ENCODE measurements around the gene MYPN.

The MYPN gene

GRCh38 chr10:68233046-68233445 is 123.8 kb downstream of the MYPN start:
- no peak for TF ChIP-seq CTCF (conservative IDR thresholded peaks at IDR 0.05; ENCODE audit: control insufficient read depth, insufficient read depth, low read depth, low read length)
- no peak overlapping the region for H3K4me3 ChIP-seq (ENCODE audit: control insufficient read depth, low read depth, low read length)
- DNase-seq (ENCODE audit: low read depth): no peak

GRCh38 chr10:68235111-68235510 is 125.8 kb downstream of the MYPN start:
- no peak for DNase-seq (ENCODE audit: low read depth)
- no peak overlapping the region for H3K4me3 ChIP-seq (ENCODE audit: control insufficient read depth, low read depth, low read length)
- no peak for TF ChIP-seq CTCF (conservative IDR thresholded peaks at IDR 0.05; ENCODE audit: control insufficient read depth, insufficient read depth, low read depth, low read length)

DNA sequence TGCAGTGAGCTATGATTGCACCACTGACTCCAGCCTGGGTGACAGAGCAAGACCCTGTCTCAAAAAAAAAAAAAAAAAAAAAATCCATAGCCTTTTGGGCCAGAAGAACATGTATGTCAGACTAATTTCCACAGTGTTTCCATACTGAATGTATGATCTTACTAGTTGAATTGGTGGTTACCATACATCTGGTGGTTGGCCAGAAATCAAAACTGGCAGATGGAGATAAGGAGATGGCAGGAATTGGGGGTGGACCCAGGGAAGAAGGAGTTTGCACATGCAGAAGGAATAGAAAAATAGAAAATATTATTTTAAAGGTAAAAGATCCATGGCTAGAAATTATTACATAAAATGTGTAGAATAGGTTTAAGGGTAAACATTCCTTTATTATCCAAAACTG is 126.3 kb downstream of the MYPN start:
- H3K4me3 ChIP-seq (ENCODE audit: control insufficient read depth, low read depth, low read length): no peak overlapping the region

DNA sequence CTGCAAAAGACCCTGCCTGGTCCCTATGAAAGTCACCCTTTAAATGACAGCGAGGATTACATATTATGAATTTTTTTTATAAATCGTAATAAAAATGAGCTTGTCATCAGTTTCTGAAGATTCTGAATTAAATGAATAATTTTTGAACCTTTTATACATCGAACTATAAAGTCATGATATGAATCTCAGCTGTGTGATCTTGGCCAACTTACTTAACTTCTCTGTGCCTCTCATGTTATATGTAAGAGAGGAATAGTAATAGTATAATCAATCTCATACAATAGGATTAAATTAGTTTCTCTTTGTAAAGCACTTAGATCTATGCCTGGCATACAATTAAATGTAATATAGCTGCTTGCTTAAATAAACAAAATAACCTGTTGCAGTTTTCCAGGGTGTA is 127.9 kb downstream of the MYPN start:
- no peak for TF ChIP-seq CTCF (conservative IDR thresholded peaks at IDR 0.05; ENCODE audit: control insufficient read depth, insufficient read depth, low read depth, low read length)
- no peak overlapping the region for H3K4me3 ChIP-seq (ENCODE audit: control insufficient read depth, low read depth, low read length)
- DNase-seq (ENCODE audit: low read depth): no peak

More for the DNA sequence above, 126.3 kb downstream of the MYPN start:
- TF ChIP-seq CTCF (conservative IDR thresholded peaks at IDR 0.05; ENCODE audit: control insufficient read depth, insufficient read depth, low read depth, low read length): no peak
- DNase-seq (ENCODE audit: low read depth): no peak

DNA sequence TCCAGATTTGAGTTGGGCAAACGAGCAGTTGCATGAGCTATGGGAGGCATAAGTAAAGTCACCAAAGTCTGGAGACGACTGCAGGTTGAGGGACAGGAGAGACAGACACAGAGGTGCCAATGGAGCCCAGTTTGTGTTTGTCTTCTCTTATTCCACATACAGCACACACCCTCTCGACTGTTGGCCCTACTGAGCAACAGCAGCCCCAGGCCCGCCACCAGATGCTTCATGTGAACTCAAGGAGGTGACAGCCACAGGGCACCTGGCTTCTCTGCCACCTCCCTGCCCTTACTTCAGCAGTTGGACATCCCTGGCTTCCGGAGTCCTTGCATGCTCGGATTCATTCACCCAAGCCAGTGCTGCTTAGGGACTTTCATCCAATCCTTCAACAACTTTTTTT is 129.1 kb downstream of the MYPN start:
- DNase-seq (ENCODE audit: low read depth): no peak
- TF ChIP-seq CTCF (conservative IDR thresholded peaks at IDR 0.05; ENCODE audit: control insufficient read depth, insufficient read depth, low read depth, low read length): no peak
- H3K4me3 ChIP-seq (ENCODE audit: control insufficient read depth, low read depth, low read length): no peak overlapping the region

DNA sequence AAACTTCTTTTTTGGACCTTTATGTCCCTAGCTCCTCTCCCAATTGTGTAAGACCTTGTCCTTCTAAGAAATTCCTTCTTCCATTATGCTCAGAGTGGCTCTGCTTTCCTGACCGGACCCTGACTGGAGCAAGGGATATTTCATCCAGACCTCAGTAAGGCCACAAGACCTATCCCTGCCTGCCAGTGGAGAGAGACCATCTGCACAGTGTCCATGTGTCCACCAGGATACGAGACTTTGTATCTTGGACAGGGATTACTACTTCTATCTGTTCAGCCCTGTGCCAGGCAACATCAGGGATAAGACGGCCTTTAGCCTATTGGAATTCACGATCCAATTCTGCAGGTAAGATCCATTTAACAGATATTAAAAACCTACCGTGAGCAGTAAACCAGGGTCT is 129.8 kb downstream of the MYPN start:
- TF ChIP-seq CTCF (conservative IDR thresholded peaks at IDR 0.05; ENCODE audit: control insufficient read depth, insufficient read depth, low read depth, low read length): no peak

DNA sequence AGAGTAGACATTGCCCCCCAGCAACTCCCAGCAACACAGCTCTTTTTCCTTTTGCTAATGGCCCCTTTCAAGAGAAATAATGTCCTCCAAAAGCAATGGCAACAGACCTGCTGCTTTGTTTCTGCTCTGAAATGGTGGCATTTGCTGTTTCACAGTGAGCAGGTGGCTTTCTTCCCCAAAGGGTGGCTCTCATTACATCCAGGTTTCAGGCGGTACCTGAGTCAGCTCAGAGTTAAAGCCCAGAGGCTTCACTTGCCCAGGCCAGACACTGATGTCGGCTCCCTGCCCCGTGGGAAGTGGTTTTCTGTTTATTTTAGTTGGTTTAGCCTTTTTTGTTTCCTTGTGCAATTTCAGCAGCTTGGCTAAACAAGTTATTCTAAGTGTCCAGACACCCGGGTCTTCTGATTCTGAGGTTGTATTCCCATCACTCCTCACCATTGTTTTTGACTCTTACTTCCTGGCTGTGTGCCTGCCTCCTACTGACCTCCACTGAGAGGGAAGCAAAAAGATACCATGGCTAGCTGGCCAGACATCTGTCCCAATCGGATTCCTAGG is 130.4 kb downstream of the MYPN start:
- no peak for DNase-seq (ENCODE audit: low read depth)
- H3K4me3 ChIP-seq (ENCODE audit: control insufficient read depth, low read depth, low read length): no peak overlapping the region
- TF ChIP-seq CTCF (conservative IDR thresholded peaks at IDR 0.05; ENCODE audit: control insufficient read depth, insufficient read depth, low read depth, low read length): no peak

More for the DNA sequence above, 129.8 kb downstream of the MYPN start:
- no peak for DNase-seq (ENCODE audit: low read depth)
- H3K4me3 ChIP-seq (ENCODE audit: control insufficient read depth, low read depth, low read length): no peak overlapping the region
